NAMALWA (cell line): ENCODE measurements around the gene TMOD3.
"Not testable (repeated sequence)": the region's sequence is repeated elsewhere in the genome, so short reads cannot be mapped to it uniquely, and the experiment has no call there.

Experiments used
- DNase-seq: peaks from one replicate; pipeline ENCODE4 v3.0.0-alpha.2; 2015; ENCODE audit warnings: low spot score

TMOD3 gene

DNA sequence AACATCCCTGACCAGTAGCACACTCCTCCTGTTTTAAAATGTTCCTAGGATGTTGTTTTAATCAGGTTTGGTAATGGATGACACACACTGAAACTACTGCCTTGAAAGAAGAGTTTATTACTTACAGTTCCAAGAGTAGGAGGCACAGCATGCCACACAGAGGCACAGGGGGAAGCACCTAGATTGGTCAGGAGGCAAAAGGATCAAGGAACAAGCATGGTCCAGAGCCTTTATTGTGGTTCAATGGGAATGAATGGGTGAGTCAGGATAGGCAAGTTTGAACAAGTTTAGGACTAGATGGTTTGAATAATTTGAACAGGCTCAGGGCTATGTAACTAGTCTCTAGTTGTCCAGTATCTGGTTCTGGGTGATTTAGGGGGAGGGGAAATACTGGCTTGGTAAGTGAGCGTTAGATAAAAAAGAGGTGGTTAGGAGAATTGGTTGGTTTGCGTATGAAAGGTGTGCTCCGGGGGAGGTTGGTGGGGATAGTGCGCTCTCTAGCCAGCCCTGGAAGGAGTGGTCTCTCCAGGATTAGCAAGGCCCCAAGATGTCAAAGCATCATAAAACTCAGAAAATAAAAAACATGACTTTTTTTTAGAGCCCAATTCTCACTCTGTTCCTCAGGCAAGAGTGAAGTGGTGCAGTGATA, 35.1 kb downstream of the TMOD3 start:
- DNase-seq: no peak

DNA sequence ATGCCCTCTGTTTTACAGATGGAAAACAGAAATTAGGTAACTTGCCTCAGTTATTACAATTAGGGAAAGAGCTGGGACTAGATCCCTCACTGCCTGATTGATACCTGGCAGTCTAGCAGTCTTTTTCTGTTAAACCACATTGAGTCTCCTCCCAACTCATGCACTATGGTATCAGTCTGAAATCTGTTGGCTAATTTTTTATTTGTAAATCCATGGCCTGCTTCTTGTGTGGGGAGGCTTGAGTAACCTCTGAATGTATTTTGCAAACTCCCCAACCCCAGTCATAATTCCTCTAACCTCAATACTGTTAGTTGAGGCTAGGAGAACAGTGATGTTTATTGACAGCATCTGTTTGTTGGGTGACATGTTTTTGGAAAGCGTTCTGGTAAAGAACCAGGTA, 35.9 kb downstream of the TMOD3 start:
- no peak for DNase-seq

DNA sequence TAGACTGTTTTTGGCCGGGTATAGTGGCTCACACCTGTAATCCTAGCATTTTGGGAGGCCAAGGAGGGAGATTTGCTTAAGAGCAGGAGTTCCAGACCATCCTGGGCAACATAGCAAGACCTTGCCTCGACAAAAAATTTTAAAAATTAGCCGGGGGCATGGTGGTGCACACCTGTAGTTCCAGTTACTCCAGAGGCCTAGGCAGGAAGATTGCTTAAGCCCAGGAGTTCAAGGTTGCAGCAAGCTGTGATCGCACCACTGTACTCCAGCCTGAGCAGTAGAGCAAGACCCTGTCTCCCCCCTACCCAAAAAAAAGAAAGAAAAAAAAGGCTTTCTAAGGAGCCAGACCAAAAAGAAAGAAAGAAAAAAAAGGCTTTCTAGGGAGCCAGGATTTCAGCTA, 36.7 kb downstream of the TMOD3 start:
- DNase-seq: no peak

DNA sequence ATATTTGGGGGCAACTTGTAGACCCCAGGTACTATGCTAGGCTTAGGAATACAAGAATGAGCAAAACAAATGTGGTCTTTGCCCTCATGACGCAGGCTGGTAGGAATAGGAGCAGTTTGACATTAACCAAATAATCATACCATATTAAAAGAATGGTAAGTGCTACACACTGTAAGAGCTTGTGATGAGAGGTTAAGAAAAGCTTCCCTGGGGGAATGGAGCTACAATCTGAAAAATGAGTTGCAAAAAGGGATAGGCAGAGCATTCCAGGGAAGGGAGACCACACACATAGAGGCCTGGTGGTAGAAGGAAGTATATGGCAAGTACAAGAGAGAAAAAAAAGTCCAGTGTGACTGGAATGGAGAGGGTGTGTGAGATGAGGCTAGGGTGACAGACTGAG, 37.3 kb downstream of the TMOD3 start:
- DNase-seq: no peak

DNA sequence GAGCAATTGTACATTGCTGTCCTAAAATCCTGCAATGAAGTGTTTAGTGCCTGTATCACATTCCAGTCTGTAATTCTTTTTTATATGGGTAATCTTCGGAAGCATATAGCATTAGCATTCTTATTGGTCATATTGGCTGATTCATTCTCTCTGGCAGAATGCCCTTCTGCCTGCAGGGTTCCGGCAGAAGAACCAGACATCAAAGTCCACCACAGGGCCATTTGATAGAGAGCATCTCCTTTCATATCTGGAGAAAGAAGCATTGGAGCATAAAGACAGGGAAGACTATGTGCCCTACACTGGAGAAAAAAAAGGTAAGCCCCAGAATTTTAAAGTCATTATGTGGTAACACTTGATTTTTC, 39.6 kb downstream of the TMOD3 start:
- DNase-seq: no peak

- no peak for DNase-seq
Measured at GRCh38 chr15:51870774-51871173, 41.3 kb downstream of the TMOD3 start.

GRCh38 chr15:51874751-51875644, 45.5 kb downstream of the TMOD3 start:
- no peak for DNase-seq

GRCh38 chr15:51876169-51876568, 46.7 kb downstream of the TMOD3 start:
- no peak for DNase-seq

DNA sequence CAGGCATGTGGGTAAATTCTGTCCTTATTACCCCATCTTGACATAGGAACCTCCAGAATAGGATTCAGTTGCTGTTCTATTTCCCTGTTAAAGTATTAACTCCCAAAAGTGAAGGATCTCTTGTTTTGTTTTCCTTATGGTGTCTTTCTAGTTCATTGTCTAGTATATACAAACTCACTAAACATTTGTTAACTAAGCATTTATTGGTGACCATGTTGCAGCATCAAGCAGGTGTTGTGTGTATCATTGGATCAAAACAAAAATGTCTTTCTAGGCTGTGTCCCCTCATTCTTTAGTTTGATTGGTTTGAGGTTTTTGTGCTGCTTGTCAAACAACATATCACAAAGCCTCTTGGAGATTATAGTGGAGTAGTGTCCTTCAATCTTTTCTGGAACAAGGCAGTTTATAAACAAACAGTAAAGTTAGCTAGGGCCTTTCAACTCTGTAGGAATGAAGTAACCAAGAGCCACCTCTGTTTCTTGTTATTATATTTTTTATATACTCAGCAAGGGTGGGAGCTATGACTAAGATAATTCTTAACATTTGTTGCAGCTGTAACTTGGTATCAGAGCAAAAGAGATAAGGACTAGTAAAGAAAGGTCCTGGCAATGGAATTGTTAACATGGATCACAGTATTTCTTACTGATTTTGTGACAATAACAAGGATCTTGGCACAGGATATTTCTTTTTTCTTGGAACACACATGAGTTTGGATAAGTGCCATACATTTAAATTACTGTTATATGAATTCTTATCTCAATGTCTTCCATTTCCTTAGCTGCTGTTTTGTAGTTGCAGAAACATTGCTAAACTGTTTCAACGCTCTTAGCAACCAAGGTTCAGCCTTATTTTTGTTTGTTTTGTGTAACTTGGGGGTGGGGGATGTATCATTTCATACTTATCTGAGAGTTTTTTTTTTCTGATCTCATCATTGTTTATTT, 49.3 kb downstream of the TMOD3 start:
- DNase-seq: no peak

DNA sequence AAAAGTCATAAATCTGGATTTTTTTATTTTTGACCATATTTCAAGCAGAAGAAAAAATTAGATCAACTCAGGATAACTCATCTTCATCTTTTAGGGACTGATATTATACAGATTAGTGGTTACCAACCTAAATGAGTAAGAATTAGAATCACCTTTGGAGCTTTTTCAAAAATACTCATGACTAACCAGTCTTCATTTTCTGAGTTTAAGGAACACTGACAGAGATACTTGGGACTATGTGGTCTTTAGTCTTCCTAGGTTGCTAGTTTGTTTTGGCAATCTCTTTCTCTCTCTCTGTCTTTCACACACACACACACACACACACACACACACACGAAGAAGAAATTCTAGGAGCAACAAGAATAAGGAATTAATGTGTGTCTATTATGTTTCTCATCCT, 50.1 kb downstream of the TMOD3 start:
- no peak for DNase-seq

DNA sequence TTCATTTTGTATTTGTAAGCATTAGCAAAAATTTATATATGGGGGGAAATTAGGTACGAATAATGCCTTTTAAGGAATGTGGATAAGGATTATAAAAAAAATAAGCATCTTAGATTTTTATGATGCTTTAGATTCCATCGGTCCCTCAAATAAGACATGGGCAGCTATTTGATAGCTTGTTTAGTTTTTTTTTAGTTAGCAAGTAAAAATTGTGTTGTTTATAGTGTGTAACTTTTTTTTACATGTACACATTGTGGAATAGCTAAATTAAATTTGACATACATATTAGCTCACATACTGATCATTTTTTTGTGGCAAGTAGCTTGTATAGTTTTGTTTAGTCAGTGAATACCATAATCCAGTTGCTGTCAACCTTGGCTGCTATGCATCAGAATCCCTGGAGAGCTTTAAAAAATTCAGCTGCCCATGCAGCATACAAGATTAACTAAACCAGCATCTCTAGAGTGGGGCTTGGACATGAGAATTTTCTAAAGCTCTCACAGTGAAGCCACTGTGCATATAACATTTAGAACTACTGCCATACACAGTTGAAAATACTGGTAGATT, 53.9 kb downstream of the TMOD3 start:
- no peak for DNase-seq

- DNase-seq: no peak
Measured at GRCh38 chr15:51884041-51884440, 54.6 kb downstream of the TMOD3 start.

DNA sequence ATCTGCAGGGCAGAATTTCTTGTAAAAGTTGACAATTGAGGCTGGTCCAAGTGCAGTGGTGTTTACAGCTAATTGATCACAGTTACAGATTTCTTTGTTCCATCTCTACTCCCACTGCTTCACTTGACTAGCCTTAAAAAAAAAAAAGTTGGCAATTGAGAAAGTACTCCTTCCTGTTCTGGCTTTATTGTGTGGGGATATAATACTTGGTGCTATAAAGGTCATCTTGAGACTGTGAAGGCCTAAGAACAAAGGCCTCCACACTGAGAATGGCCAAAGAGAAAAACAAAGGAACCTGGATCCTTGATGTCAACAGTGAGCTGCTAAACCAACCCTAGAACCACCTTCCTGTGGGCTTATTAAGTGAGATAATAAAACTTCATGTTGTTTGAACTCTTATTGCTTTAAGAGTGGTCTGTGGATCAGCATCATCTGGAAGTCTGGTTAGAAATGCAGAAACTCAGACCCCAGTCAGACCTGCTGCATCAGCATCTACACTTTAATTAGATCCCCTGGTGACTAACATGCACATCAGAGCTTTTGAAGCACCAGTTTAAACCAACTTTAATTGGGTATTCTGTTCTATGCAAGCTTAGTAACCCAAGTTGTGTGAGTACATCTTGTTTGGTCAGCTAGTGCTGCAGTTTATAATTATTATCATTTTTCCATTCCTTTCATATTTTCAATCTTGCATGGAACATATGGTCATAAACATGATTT, 55.2 kb downstream of the TMOD3 start:
- no peak for DNase-seq

DNA sequence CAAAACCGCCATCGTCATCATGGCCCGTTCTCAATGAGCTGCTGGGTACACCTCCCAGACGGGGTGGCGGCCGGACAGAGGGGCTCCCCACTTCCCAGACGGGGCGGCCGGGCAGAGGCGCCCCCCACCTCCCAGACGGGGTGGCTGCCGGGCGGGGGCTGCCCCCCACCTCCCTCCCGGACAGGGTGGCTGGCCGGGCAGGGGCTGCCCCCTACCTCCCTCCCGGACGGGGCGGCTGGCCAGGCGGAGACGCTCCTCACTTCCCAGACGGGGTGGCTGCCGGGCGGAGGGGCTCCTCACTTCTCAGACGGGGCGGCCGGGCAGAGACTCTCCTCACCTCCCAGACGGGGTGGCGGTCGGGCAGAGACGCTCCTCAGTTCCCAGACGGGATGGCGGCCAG, 56.3 kb downstream of the TMOD3 start:
- not testable (repeated sequence) for DNase-seq

GRCh38 chr15:51887887-51888592, 58.6 kb downstream of the TMOD3 start:
- no peak for DNase-seq

- DNase-seq: peak; percentile 51
Measured at GRCh38 chr15:51888593-51889195, 59.2 kb downstream of the TMOD3 start.

DNA sequence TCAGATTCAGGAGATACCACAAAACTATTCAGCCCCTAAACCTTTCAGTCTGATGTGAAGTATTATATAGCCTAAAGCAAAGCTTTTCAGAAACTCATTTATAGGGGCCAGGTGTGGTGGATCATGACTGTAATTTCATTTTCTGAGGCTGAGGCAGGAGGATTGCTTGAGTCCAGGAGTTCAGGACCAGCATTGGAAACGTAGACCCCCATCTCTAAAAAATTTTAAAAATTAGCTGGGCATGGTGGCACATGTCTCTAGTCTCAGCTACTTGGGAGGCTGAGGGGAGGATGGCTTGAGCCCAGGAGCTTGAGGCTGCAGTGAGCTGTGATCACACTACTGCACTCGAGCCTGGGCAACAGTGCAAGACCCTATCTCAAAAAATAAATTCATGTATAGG, 60.0 kb downstream of the TMOD3 start:
- no peak for DNase-seq

DNA sequence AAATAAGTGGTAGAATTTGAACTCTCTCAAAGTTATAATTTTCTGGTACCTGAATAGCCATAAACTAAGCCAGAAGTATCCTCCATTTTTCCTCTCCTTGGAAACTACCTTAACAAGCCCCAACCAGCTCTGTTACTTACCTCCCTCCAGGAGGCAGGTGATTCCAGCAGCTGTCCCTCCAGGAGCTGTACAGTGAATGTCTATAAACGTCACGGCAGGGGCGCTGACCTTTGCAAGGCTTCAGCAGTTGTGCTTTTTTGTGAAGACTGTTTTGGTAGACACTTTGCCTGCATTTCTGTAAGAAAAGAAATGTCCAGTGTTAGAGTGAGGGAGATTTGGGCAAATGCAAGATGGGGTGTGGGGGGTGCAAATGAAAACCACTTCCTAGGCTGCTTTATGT, 75.0 kb downstream of the TMOD3 start:
- no peak for DNase-seq

DNA sequence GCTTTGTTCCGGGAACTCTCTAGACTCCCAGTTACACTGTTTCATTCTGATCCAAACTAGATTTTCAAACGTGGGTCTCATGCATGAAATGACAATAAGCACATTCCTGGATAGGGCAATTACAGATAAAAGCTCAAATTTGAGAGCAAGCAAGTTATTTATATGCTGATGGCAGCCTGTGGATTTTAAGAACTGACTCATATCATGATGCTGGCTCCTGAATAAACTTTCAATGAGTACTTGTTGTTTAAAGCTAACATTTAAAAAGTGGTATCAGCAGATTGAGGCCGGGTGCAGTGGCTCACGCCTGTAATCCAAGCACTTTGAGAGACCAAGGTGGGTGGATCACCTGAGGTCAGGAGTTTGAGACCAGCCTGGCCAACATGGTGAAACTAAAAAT, 75.5 kb downstream of the TMOD3 start:
- no peak for DNase-seq

- no peak for DNase-seq
Measured at GRCh38 chr15:51907136-51907862, 77.8 kb downstream of the TMOD3 start.
